ENCODE measurements around the gene RAPSN.
A peak's percentile ranks its signal among the peaks of the same experiment; 100 is the strongest.

RAPSN gene

DNA sequence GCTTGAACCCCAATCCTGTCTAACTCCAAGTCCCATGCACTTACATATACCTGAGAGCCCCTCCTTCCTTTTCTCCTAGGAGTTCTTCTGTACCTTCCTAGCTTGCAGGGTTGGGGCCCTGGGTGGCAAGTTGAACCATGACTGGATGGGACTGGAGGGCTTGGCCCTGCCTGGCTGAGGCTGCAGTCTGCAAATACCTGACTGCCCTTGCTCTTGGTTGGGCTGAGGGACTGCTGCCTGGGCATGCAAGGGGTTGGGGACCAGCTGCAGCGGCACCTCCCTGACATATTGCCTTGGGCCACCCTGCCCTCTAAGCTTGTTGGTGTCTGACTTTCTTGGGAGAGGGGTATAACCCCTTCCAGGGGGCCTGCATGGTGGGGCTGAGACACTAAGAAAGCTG lies 50.4 kb downstream of the RAPSN start:
- H3K27me3 ChIP-seq, result no peaks in the 10 kb centered on the region
- DNase-seq, result no peak

DNA sequence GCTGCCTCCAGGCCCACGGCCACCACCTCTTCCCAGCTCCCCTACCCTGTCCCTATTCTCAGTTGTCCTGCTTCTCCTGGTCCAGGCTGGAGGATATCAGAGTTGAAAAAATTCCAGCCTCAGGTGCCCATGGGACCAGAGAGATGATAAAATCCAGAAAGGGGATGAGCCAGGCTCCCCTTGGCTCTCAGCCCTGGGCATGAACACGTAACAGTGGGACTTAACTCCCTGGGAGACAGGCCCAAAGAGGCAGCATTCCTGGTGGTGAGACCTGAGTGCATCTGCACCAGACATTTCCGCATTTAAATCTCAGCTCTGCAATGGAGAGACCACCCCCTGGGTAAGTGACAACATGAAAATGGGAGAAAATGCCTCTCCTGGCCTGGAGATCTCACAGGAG lies 50.9 kb downstream of the RAPSN start:
- Histone ChIP-seq H3K27ac (no peak overlapping the region), H3K4me1 (peaks cover 0 to 17% (median 9%) of the 10 kb centered on the region in 4 donors), H3K27me3 (no peaks in the 10 kb centered on the region), H3K9me3 (no peaks in the 10 kb centered on the region), H3K4me3 (no peak overlapping the region), H3K36me3 (no peaks in the 10 kb centered on the region)
- DNase-seq, result peak in 1 of 2 donors; percentile 11
- TF ChIP-seq, protein P1, sequence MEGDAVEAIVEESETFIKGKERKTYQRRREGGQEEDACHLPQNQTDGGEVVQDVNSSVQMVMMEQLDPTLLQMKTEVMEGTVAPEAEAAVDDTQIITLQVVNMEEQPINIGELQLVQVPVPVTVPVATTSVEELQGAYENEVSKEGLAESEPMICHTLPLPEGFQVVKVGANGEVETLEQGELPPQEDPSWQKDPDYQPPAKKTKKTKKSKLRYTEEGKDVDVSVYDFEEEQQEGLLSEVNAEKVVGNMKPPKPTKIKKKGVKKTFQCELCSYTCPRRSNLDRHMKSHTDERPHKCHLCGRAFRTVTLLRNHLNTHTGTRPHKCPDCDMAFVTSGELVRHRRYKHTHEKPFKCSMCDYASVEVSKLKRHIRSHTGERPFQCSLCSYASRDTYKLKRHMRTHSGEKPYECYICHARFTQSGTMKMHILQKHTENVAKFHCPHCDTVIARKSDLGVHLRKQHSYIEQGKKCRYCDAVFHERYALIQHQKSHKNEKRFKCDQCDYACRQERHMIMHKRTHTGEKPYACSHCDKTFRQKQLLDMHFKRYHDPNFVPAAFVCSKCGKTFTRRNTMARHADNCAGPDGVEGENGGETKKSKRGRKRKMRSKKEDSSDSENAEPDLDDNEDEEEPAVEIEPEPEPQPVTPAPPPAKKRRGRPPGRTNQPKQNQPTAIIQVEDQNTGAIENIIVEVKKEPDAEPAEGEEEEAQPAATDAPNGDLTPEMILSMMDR (IDR thresholded peaks at IDR 0.05), result no peak
- intact Hi-C loops (cut with DNase I; ENCODE audit: low total_unique reads), result no loop called here

More for the DNA sequence above, 50.4 kb downstream of the RAPSN start:
- Histone ChIP-seq H3K27ac (no peak overlapping the region), H3K36me3 (no peaks in the 10 kb centered on the region), H3K4me1 (peaks cover 0 to 17% (median 9%) of the 10 kb centered on the region in 4 donors), H3K9me3 (no peaks in the 10 kb centered on the region), H3K4me3 (no peak overlapping the region)
- intact Hi-C loops (cut with DNase I; ENCODE audit: low total_unique reads), result no loop called here
- TF ChIP-seq, protein P1 (IDR thresholded peaks at IDR 0.05), result no peak

DNA sequence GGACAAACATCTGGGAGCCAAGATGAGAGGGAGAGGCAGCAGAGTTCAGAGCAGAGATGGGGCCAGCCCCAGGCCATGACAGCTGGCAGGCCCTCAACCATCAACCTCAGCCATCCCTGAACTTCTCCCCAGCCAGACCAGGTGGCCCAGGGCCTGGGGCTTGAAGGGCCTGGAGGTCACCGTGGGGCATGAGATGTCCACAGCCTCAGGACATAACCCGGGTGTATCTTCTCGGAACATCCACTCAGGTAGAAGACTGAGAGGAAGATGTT lies 53.0 kb downstream of the RAPSN start:
- Histone ChIP-seq H3K27ac (no peak overlapping the region), H3K36me3 (no peaks in the 10 kb centered on the region), H3K27me3 (no peaks in the 10 kb centered on the region), H3K9me3 (no peaks in the 10 kb centered on the region), H3K4me3 (no peak overlapping the region), H3K4me1 (peaks cover 0 to 16% (median 8%) of the 10 kb centered on the region in 4 donors)
- intact Hi-C loops (cut with DNase I; ENCODE audit: low total_unique reads), result no loop called here
- TF ChIP-seq, protein P1 (IDR thresholded peaks at IDR 0.05), result no peak
- DNase-seq, result peak in 1 of 2 donors; percentile 12

DNA sequence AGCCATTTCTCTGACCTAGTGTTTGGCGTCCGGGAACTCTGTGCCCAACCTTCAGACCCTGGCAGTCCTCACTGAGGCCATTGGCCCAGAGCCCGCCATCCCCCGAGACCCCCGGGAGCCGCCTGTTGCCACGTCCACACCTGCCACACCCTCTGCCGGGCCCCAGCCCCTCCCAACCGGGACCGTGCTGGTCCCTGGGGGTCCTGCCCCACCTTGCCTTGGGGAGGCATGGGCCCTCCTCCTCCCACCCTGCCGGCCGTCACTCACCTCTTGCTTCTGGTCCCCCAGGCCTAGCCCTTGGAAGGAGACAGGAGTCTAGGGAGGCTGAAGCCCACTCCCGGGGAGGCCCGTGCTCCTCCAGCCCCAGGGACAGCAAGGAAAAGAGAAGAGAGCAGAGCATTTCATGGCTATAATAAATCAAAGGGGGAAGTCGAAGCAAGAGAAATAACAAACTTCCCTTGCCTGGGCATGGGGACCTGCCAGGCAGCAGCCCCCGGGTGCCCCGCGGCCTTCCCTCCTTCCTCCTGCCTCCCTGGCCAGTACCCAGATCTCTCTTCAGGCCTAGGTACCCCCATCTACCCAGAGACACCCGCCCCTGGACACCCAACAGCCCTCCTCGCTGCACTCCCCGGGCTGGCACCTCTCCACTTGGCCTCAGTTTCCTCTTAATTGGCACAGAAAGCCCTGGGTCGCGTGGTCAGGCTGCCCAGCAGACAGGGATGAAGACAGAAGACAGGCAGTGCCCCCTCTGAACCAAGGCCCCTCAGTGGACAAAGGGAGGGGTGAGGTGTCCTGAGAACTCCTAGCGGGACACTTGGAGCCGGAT lies 53.5 kb downstream of the RAPSN start:
- H3K9me3 ChIP-seq, result no peaks in the 10 kb centered on the region
- H3K27me3 ChIP-seq, result no peaks in the 10 kb centered on the region
- H3K36me3 ChIP-seq, result no peaks in the 10 kb centered on the region
- intact Hi-C loops (cut with DNase I; ENCODE audit: low total_unique reads), result no loop called here
- DNase-seq, result peak; percentile 16 to 67
- TF ChIP-seq, protein P1 (IDR thresholded peaks at IDR 0.05), result no peak
- H3K4me1 ChIP-seq, result peaks cover 0 to 12% (median 5%) of the 10 kb centered on the region in 4 donors
- H3K27ac ChIP-seq, result peak overlapping the region; percentile 22 to 48
- peak overlapping the region; percentile 13 to 22 for H3K4me3 ChIP-seq

DNA sequence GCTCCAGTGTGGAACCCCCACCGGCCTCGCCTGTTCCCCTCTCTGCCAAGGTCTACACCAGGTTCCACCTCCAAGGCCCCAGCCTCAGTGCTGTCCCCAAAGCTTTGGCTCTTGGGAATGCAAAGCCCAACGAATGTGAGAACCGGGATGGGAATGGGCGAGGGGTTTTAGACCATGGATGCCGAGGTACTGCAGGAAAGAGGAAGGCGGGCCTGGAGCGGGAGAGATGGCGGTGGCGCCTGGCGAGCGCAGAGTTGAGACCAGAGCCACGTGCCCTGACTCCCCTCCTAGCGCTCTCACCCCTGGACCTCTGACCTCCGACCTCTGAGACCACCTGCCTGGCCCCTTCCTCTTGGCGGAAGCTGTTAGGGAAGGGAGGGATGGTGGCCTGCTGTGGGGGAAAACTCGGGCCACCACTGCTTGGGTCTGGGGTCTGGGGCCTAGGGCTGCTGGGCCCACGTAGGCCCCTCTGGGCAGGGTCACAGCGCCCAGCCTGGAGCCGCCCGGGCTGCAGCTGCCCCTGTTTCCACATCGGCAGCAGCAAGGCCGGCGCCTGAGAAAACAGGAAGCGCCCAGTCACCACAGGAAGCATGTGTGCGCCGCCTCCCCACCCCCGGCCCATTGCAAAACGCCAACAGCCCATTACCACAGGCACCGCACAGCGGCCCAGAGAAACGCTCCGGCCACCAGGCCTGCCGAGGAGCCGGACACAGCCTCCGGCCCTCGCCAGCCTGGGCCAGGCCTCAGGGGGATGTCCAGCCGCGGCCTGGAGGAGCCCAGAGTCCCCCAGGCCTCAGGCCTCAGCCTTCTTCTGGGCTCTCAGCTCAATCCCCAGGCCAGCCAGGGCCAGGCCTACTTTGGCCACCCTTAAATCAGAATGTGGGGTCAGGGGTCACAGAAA lies 54.4 kb downstream of the RAPSN start:
- DNase-seq, result peak in 1 of 2 donors; percentile 64
- TF ChIP-seq, protein P1 (IDR thresholded peaks at IDR 0.05), result no peak
- peak overlapping the region; percentile 13 to 22 for H3K4me3 ChIP-seq
- intact Hi-C loops (cut with DNase I; ENCODE audit: low total_unique reads), result no loop called here
- peak overlapping the region; percentile 22 to 48 for H3K27ac ChIP-seq
- H3K9me3 ChIP-seq, result no peaks in the 10 kb centered on the region
- H3K27me3 ChIP-seq, result no peaks in the 10 kb centered on the region
- no peaks in the 10 kb centered on the region for H3K36me3 ChIP-seq
- H3K4me1 ChIP-seq, result peaks cover 0 to 3% (median 1%) of the 10 kb centered on the region in 4 donors

Measured in tibial artery (tissue), 4 donors.